Heart right ventricle (tissue), 16 donors: ENCODE measurements around the gene PCP2. TPM values are rescaled to one million over a fixed set of nuclear protein-coding genes. Genes with fewer than 3 reads are reported as not detected.

ENCODE experiments used
- ATAC-seq, 8 donors: fragments of 200-7000 bp; cut with Tn5 transposase; one replicate each; pipeline ENCODE4 v1.9.1; 2020; ENCODE audit warnings: mild to moderate bottlenecking in 8 of 8, moderate library complexity in 8 of 8, moderate number of reproducible peaks in 1 of 8
- DNase-seq, 2 donors: peaks; one replicate each; pipeline ENCODE4 v3.0.0-alpha.2; 2020
- H3K27ac ChIP-seq, 10 donors: fragments of 200-600 bp; sonication (generic) in 2 of 10; one replicate each; pipeline versions ENCODE4 v1.5.0 to v1.8.0; 2020 to 2022; ENCODE audit warnings: mild to moderate bottlenecking in 3 of 10
- H3K27me3 ChIP-seq, 7 donors: fragments of 200-600 bp; one replicate each; pipeline ENCODE4 v1.8.0; 2021 to 2022; ENCODE audit warnings: mild to moderate bottlenecking in 2 of 7
- H3K36me3 ChIP-seq, 9 donors: fragments of 200-600 bp; sonication (generic) in 1 of 9; one replicate each; pipeline versions ENCODE4 v1.5.0 to v1.8.0; 2020 to 2022; ENCODE audit warnings: mild to moderate bottlenecking in 2 of 9
- H3K4me1 ChIP-seq, 9 donors: fragments of 200-600 bp; sonication (generic) in 1 of 9; one replicate each; pipeline versions ENCODE4 v1.5.0 to v1.8.0; 2020 to 2022; ENCODE audit warnings: mild to moderate bottlenecking in 4 of 9
- H3K4me3 ChIP-seq, 10 donors: fragments of 200-600 bp; sonication (generic) in 2 of 10; one replicate each; pipeline versions ENCODE4 v1.5.0 to v1.8.0; 2020 to 2022; ENCODE audit warnings: mild to moderate bottlenecking in 7 of 10, moderate library complexity in 2 of 10
- H3K9me3 ChIP-seq, 11 donors: fragments of 200-600 bp in 10 of 11; sonication (generic) in 2 of 11; one replicate each; pipeline versions ENCODE4 v1.5.0 to v1.8.0; 2013 to 2022; ENCODE audit warnings: mild to moderate bottlenecking in 2 of 11, control low read depth in 1 of 11, moderate library complexity in 1 of 11
- CTCF ChIP-seq, 9 donors: fragments of 200-600 bp; sonication (generic) in 2 of 9; IDR thresholded peaks; one replicate each; pipeline versions ENCODE4 v1.5.0 to v1.8.0; 2021 to 2022; ENCODE audit warnings: antibody characterized with exemption in 9 of 9, mild to moderate bottlenecking in 5 of 9, moderate library complexity in 1 of 9
- WGBS, 2 donors: extraction: QIAGEN DNeasy Blood & Tissue Kit; methylation state at CpG; one replicate each; pipeline ENCODE4 v1.1.7; 2013; ENCODE audit warnings: inconsistent platforms in 1 of 2; 5-methylcytosine and 5-hydroxymethylcytosine counted together
- intact Hi-C, 10 donors: fragments of 100-400 bp; cut with DNase I; formaldehyde crosslinking; loops; one replicate each; pipeline versions ENCODE4 v1.11.1 to v1.14.2; 2022
- polyA plus RNA-seq, 2 donors: library from polyadenylated mRNA; stranded (reverse); fragments of 200-250 nt; gene quantifications; one replicate each; pipeline ENCODE4 v1.2.3, GENCODE V29; 2013
- total RNA-seq, 10 donors: library from RNA; stranded (reverse); fragmentation: NEBNext Ultra II Directional in 3 of 10; extraction: Animal tissue kit (Norgen Biotek cat#: 25700) in 3 of 10; gene quantifications; one replicate each; pipeline versions ENCODE4 v1.2.1 to v1.2.4, GENCODE V29; 2021 to 2023
- donor health status: Arrhythmogenic right ventricular cardiomyopathy.
- donor health status: ischemic (EF 13 %, LVEDD 7.1; RV severe dilation, severe dysfunction).
- donor health status: healthy with polysubstance abuse.
- donor health status: DM: no; HTN: yes; CAD: no.
- donor health status: DM: no; HTN: no; CAD: no.
- donor health status: ischemic (EF 25% LVEDD 6.9; RV normal size, moderate dysfunction).
- donor health status: ischemic (EF 25% LVEDD 5.7; RV mildly dilated, moderate dysfunction).
- donor health status: healthy.
- donor health status: DM: yes; HTN: yes; CAD: no.
- donor health status: Ischemic cardiomyopathy.
- donor health status: ischemic (EF 35%, LVEDD 5.7; RV mildly dilated, moderate dysfunction).
- donor health status: nonischemic (EF 11% LVEDD 7.7; RV severe dilation, severe dysfunction).
- donor health status: DM: yes; HTN: yes; CAD: no.
- donor health status: PGD.
- donor health status: ischemic (EF 29% LVEDD 5.4; RV normal size, mild dysfunction).
- donor health status: nonischemic (EF 23%, LVEDD 6.1; RV moderate dilation, normal function).

The PCP2 gene
- total and polyA plus RNA-seq, 12 donors = 0.35 to 3.8 (median 1.6) TPM; not detected in 2

- Histone ChIP-seq H3K4me1 (no peaks in the 10 kb centered on the region), H3K4me3 (no peak overlapping the region), H3K27me3 (peaks cover 0 to 57% (median 44%) of the 10 kb centered on the region in 7 donors), H3K9me3 (no peaks in the 10 kb centered on the region), H3K27ac (no peak overlapping the region), H3K36me3 (no peaks in the 10 kb centered on the region)
- DNase-seq (no peak), ATAC-seq (no peak)
- TF ChIP-seq CTCF (IDR thresholded peaks at IDR 0.05) = no peak
- intact Hi-C loops = no loop called here
- 31 to 32% methylated on average over 15 of the region's 15 CpGs for WGBS, 2 donors
These were observed 31.1 kb downstream of the PCP2 start for GRCh38 chr19:7602240-7602934.

- no peak for TF ChIP-seq CTCF (IDR thresholded peaks at IDR 0.05)
These were observed 32.8 kb downstream of the PCP2 start for GRCh38 chr19:7600721-7601120.

GRCh38 chr19:7598180-7598579 lies 35.3 kb downstream of the PCP2 start:
- H3K36me3 ChIP-seq = no peaks in the 10 kb centered on the region
- H3K27me3 ChIP-seq = peaks cover 0 to 66% (median 61%) of the 10 kb centered on the region in 7 donors
- peaks cover 0 to 5% (median 0%) of the 10 kb centered on the region in 9 donors for H3K4me1 ChIP-seq
- WGBS, 2 donors = 64 to 65% methylated on average over 6 of the region's 6 CpGs
- H3K27ac ChIP-seq = no peak overlapping the region
- DNase-seq = no peak
- H3K9me3 ChIP-seq = no peaks in the 10 kb centered on the region
- ATAC-seq = no peak
- TF ChIP-seq CTCF (IDR thresholded peaks at IDR 0.05) = no peak
- intact Hi-C loops = no loop called here
- no peak overlapping the region for H3K4me3 ChIP-seq

More at GRCh38 chr19:7600721-7601120, 32.8 kb downstream of the PCP2 start:
- DNase-seq = no peak
- no peak for ATAC-seq
- Histone ChIP-seq H3K4me3 (no peak overlapping the region), H3K9me3 (no peaks in the 10 kb centered on the region), H3K4me1 (peaks cover 0 to 5% (median 0%) of the 10 kb centered on the region in 9 donors), H3K27me3 (peaks cover 0 to 62% (median 52%) of the 10 kb centered on the region in 7 donors), H3K36me3 (no peaks in the 10 kb centered on the region), H3K27ac (no peak overlapping the region)
- intact Hi-C loops = no loop called here

GRCh38 chr19:7597689-7598088 lies 35.8 kb downstream of the PCP2 start:
- H3K27me3 ChIP-seq = peaks cover 0 to 67% (median 64%) of the 10 kb centered on the region in 7 donors
- intact Hi-C loops = no loop called here
- no peak for DNase-seq
- no peak for ATAC-seq
- H3K36me3 ChIP-seq = no peaks in the 10 kb centered on the region
- H3K4me3 ChIP-seq = no peak overlapping the region
- 65 to 66% methylated on average over 9 of the region's 9 CpGs for WGBS, 2 donors
- H3K9me3 ChIP-seq = no peaks in the 10 kb centered on the region
- peaks cover 0 to 5% (median 0%) of the 10 kb centered on the region in 9 donors for H3K4me1 ChIP-seq
- no peak for TF ChIP-seq CTCF (IDR thresholded peaks at IDR 0.05)
- no peak overlapping the region for H3K27ac ChIP-seq
